OCI-LY1 (cell line): Measurements from ENCODE around the gene SAMD9.
"Not testable (repeated sequence)": the region's sequence is repeated elsewhere in the genome, so short reads cannot be mapped to it uniquely, and the experiment has no call there.

Experiments used
- H2AFZ ChIP-seq: fragments of 200-600 bp; sonication (generic), shearing (Covaris generic); 2 replicates; pipeline ENCODE4 v1.6.0; 2014; ENCODE audit warnings: antibody characterized with exemption, mild to moderate bottlenecking, low read length
- H3F3A ChIP-seq: fragments of 200-600 bp; sonication (generic), shearing (Covaris generic); 2 replicates; pipeline ENCODE4 v1.6.0; 2014; ENCODE audit warnings: mild to moderate bottlenecking, antibody characterized with exemption, low read length, moderate library complexity; ENCODE audit not compliant: insufficient read depth
- H3K27ac ChIP-seq: fragments of 200-600 bp; sonication (generic); 2 replicates; pipeline ENCODE4 v1.5.1; 2014; ENCODE audit warnings: low read length, mixed run types, mild to moderate bottlenecking, low read depth; ENCODE audit not compliant: poor library complexity, severe bottlenecking
- H3K27me3 ChIP-seq: fragments of 200-600 bp; sonication (generic); 2 replicates; pipeline ENCODE4 v1.6.0; 2014; ENCODE audit warnings: antibody characterized with exemption, mild to moderate bottlenecking, low read length, moderate library complexity; ENCODE audit not compliant: insufficient read depth
- H3K36me3 ChIP-seq: fragments of 200-600 bp; sonication (generic); 2 replicates; pipeline ENCODE4 v1.6.1; 2014; ENCODE audit warnings: mild to moderate bottlenecking, antibody characterized with exemption, low read length, moderate library complexity, mixed read lengths; ENCODE audit not compliant: insufficient read depth
- H3K4me1 ChIP-seq: fragments of 200-600 bp; sonication (generic); 2 replicates; pipeline ENCODE4 v1.5.1; 2014; ENCODE audit warnings: mild to moderate bottlenecking, low read length, moderate library complexity; ENCODE audit not compliant: insufficient read depth, severe bottlenecking
- H3K4me2 ChIP-seq: fragments of 200-600 bp; sonication (generic), shearing (Covaris generic); 2 replicates; pipeline ENCODE4 v1.6.1; 2014; ENCODE audit warnings: low read length
- H3K4me3 ChIP-seq: fragments of 200-600 bp; sonication (generic); 2 replicates; pipeline ENCODE4 v1.5.1; 2014; ENCODE audit warnings: low read length, low read depth, mild to moderate bottlenecking, mixed read lengths; ENCODE audit not compliant: poor library complexity, severe bottlenecking
- H3K79me2 ChIP-seq: fragments of 200-600 bp; shearing (Covaris generic); 2 replicates; pipeline ENCODE4 v1.6.1; 2016; ENCODE audit warnings: mixed run types, low read length, mixed read lengths; ENCODE audit not compliant: insufficient read depth
- H3K9ac ChIP-seq: fragments of 200-600 bp; sonication (generic), shearing (Covaris generic); 2 replicates; pipeline ENCODE4 v1.6.1; 2014; ENCODE audit warnings: mild to moderate bottlenecking, low read length, mixed read lengths
- H3K9me2 ChIP-seq: fragments of 200-600 bp; sonication (generic), shearing (Covaris generic); 2 replicates; pipeline ENCODE4 v1.6.1; 2014; ENCODE audit warnings: low read depth, mild to moderate bottlenecking, low read length, mixed read lengths
- H3K9me3 ChIP-seq: fragments of 200-600 bp; shearing (Covaris generic); 2 replicates; pipeline ENCODE4 v1.6.1; 2014; ENCODE audit warnings: low read length, mixed read lengths
- H4K20me1 ChIP-seq: fragments of 200-600 bp; sonication (generic), shearing (Covaris generic); 2 replicates; pipeline ENCODE4 v1.6.0; 2016; ENCODE audit warnings: mild to moderate bottlenecking, low read length; ENCODE audit not compliant: insufficient read depth
- EZH2 ChIP-seq: fragments of 200-600 bp; sonication (generic), shearing (Covaris generic); IDR thresholded peaks from 2 replicates; pipeline ENCODE4 v1.8.0; 2017; ENCODE audit warnings: borderline replicate concordance, mixed run types, mild to moderate bottlenecking, antibody characterized with exemption, low read length, moderate library complexity, mixed read lengths
- TF ChIP-seq, protein P1 (sequence below): fragments of 200-600 bp; sonication (generic), shearing (Covaris generic); IDR thresholded peaks from 2 replicates; pipeline ENCODE4 v1.5.1; 2017; ENCODE audit warnings: mild to moderate bottlenecking, antibody characterized with exemption, low read length, moderate library complexity, mixed read lengths

Gene SAMD9

DNA sequence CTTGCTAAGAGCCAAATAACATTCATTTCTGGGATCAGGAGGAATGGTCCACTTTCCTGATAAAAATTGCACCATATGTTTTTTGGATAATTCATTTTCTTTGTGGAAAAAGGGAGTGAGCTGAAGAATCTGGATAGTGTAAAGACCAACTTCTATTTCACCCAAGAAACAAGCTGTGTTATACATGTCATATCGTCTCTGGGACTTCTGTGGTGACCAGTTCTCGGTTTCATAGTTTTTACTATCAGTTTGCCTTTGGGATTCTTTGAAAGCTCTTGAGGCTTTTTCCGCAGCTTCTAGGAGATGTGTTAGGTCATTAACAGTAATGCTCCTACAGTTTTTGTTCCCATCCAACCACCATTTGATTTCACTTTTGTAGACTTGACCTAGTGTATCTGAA lies 14.4 kb upstream of the SAMD9 start:
- H2AFZ ChIP-seq, result no peak overlapping the region
- no peak overlapping the region for H3K27ac ChIP-seq
- H3F3A ChIP-seq, result no peaks in the 10 kb centered on the region
- peaks cover 3% of the 10 kb centered on the region; the same call in 1 of the 2 replicates for H3K36me3 ChIP-seq
- H4K20me1 ChIP-seq, result no peaks in the 10 kb centered on the region
- no peaks in the 10 kb centered on the region for H3K4me1 ChIP-seq
- H3K4me2 ChIP-seq, result no peak overlapping the region
- H3K9me3 ChIP-seq, result peaks cover 25% of the 10 kb centered on the region
- no peak overlapping the region for H3K9ac ChIP-seq
- no peaks in the 10 kb centered on the region for H3K9me2 ChIP-seq
- H3K27me3 ChIP-seq, result no peaks in the 10 kb centered on the region
- no peak overlapping the region for H3K4me3 ChIP-seq
- no peaks in the 10 kb centered on the region for H3K79me2 ChIP-seq
- TF ChIP-seq EZH2, result no peak
- TF ChIP-seq, protein P1, sequence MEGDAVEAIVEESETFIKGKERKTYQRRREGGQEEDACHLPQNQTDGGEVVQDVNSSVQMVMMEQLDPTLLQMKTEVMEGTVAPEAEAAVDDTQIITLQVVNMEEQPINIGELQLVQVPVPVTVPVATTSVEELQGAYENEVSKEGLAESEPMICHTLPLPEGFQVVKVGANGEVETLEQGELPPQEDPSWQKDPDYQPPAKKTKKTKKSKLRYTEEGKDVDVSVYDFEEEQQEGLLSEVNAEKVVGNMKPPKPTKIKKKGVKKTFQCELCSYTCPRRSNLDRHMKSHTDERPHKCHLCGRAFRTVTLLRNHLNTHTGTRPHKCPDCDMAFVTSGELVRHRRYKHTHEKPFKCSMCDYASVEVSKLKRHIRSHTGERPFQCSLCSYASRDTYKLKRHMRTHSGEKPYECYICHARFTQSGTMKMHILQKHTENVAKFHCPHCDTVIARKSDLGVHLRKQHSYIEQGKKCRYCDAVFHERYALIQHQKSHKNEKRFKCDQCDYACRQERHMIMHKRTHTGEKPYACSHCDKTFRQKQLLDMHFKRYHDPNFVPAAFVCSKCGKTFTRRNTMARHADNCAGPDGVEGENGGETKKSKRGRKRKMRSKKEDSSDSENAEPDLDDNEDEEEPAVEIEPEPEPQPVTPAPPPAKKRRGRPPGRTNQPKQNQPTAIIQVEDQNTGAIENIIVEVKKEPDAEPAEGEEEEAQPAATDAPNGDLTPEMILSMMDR, result no peak

DNA sequence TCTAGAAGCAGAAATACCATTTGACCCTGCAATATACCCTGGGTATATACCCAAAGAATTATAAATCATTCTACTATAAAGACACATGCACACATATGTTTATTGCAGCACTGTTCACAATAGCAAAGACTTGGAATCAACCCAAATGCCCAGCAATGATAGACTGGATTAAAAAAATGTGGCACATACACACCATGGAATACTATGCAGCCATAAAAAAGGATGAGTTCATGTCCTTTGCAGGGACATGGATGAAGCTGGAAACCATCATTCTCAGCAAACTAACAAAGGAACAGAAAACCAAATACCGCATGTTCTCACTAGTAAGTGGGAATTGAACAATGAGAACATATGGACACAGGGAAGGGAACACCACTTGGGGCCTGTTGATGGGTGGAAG lies 9.2 kb upstream of the SAMD9 start:
- H3K79me2 ChIP-seq, H3K9ac ChIP-seq, H3K36me3 ChIP-seq, H3K27me3 ChIP-seq, H2AFZ ChIP-seq, H4K20me1 ChIP-seq, H3K27ac ChIP-seq, H3K9me3 ChIP-seq, H3F3A ChIP-seq, H3K4me3 ChIP-seq, H3K4me2 ChIP-seq, H3K9me2 ChIP-seq, H3K4me1 ChIP-seq: not testable (repeated sequence)

DNA sequence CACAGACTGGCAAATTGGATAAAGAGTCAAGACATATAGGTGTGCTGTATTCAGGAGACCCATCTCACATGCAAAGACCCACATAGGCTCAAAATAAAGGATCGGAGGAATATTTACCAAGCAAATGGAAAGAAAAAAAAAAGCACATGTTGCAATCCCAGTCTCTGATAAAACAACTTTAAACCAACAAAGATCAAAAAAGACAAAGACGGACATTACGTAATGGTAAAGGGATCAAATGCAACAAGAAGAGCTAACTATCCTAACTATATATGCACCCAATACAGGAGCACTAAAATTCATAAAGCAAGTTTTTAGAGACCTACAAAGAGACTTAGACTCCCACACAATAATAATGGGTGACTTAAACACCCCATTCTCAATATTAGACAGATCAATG lies 5.8 kb upstream of the SAMD9 start:
- H3K79me2 ChIP-seq, H3K9ac ChIP-seq, H2AFZ ChIP-seq, H4K20me1 ChIP-seq, H3K9me2 ChIP-seq, H3F3A ChIP-seq, H3K27me3 ChIP-seq, H3K9me3 ChIP-seq, H3K36me3 ChIP-seq, H3K27ac ChIP-seq, H3K4me3 ChIP-seq, H3K4me2 ChIP-seq, H3K4me1 ChIP-seq: not testable (repeated sequence)

DNA sequence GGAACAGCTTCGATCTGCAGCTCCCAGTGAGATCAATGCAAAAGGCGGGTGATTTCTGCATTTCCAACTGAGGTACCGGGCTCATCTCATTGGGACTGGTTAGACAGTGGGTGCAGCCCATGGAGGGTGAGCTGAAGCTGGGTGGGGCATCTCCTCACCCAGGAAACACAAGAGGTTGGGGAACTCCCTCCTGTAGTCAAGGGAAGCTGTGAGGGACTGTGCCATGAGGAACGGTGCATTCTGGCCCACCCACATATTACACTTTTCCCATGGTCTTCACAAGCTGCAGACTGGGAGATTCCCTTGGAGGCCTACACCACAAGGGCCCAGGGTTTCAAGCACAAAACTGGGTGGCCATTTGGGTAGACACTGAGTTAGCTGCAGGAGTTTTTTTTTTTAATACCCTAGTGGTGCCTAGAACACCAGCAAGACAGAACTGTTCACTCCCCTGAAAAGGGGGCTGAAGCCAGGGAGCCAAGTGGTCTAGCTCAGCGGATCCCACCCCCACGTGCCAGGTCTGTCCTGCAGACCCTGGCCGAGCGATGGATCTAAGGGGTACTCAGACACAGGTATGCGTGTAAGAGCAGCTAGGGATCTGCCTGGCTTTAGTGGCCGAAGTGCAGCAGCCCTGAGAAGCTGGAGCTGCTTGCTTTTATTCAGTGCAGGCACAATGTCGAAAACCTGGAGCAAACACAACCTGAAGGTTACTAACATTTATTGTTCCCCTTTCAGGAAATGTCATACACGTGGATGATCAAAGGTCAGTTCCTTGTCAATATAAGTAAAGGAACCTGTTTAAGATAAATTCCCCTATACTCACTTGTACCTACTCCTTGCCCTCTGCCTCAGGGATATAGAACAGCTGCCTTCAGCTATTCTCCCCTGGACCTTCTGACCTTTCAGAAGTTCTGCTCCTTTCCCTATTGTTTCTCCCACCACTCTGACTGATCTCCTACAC lies 3.1 kb upstream of the SAMD9 start:
- Histone ChIP-seq H3K9me3 (0 out of 2 replicates have a peak, but pooled peaks cover 3% of the 10 kb centered on the region), H4K20me1 (no peaks in the 10 kb centered on the region), H3K9ac (no peak overlapping the region), H3K36me3 (no peaks in the 10 kb centered on the region), H3K4me1 (peaks cover 25% of the 10 kb centered on the region), H3K4me3 (no peak overlapping the region), H3K79me2 (peaks cover 13% of the 10 kb centered on the region; the same call in 1 of the 2 replicates), H2AFZ (no peak overlapping the region), H3K4me2 (no peak overlapping the region), H3K27me3 (no peaks in the 10 kb centered on the region), H3F3A (no peaks in the 10 kb centered on the region), H3K9me2 (no peaks in the 10 kb centered on the region), H3K27ac (no peak overlapping the region)
- TF ChIP-seq EZH2, result no peak
- TF ChIP-seq, protein P1, result no peak
